Mucosa of stomach (tissue), 1 donor: ENCODE measurements around the gene CEP63.

Source experiments
- H3K27me3 ChIP-seq: one replicate; pipeline ENCODE4 v1.7.0; 2013; ENCODE audit warnings: mild to moderate bottlenecking, low read length; ENCODE audit not compliant: control insufficient read depth, insufficient read depth
- H3K36me3 ChIP-seq: one replicate; pipeline ENCODE4 v1.7.0; 2013; ENCODE audit warnings: low read length; ENCODE audit not compliant: control insufficient read depth, insufficient read depth
- H3K4me1 ChIP-seq: one replicate; pipeline ENCODE4 v1.7.0; 2013; ENCODE audit warnings: mild to moderate bottlenecking, low read length; ENCODE audit not compliant: control insufficient read depth, insufficient read depth
- H3K4me3 ChIP-seq: one replicate; pipeline ENCODE4 v1.7.0; 2013; ENCODE audit warnings: low read length
- H3K9ac ChIP-seq: one replicate; pipeline ENCODE4 v1.7.0; 2013; ENCODE audit warnings: mild to moderate bottlenecking, low read length, moderate library complexity
- H3K9me3 ChIP-seq: one replicate; pipeline ENCODE4 v1.7.0; 2013; ENCODE audit warnings: mild to moderate bottlenecking, low read length, moderate library complexity; ENCODE audit not compliant: control insufficient read depth
- donor health status: Pancreatic carcinoma.

Gene CEP63

DNA sequence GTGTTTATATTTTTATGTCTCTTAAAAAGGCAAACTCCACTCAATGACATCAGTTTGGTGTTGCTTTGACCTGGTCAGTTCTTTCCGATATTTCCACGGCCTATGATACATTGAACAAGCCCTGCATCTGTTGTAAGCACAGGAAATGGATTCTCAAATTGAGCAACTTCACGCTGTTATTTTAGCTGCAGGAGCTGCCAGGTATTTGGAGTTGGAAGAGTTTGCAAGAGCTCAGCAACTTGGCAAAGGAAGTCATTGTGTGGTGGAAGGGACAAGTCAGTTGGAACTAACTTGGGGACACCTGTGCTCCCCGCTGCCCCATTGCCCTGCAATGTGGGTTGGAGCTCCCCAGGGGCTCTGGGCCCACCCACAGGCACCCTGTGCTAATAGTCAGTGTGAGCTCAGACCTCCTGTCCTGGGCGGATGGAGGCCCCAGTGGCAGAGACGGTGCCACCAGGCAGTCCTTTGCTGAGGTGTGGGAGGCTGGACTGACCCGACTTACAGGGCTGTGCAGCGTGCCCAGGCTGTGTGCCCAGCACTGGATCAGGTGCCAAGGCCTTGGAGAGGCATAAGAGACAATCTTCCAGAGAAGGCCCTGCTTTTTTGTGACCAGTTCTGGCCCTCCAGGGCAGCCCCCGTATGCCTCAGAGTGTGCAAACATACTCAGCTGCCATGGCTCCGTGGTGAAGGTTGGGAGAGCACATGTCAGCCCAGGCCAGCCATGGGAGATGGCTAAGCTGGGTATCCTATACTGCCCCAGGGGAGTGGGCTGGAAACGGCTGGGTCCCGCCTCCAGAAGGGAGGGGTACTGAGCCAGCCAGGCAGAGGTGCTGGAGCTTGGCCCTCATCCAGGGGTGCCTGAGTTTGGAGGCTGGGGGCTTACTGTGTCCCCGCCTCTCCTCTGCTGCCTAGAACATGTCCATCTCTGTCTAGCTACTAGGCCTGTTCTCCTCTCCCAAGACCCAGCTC is 121.5 kb downstream of the CEP63 start:
- peaks cover 3% of the 10 kb centered on the region for H3K4me1 ChIP-seq
- H3K36me3 ChIP-seq: no peaks in the 10 kb centered on the region
- H3K27me3 ChIP-seq: no peaks in the 10 kb centered on the region
- no peak overlapping the region for H3K4me3 ChIP-seq
- no peaks in the 10 kb centered on the region for H3K9me3 ChIP-seq
- H3K9ac ChIP-seq: no peak overlapping the region

DNA sequence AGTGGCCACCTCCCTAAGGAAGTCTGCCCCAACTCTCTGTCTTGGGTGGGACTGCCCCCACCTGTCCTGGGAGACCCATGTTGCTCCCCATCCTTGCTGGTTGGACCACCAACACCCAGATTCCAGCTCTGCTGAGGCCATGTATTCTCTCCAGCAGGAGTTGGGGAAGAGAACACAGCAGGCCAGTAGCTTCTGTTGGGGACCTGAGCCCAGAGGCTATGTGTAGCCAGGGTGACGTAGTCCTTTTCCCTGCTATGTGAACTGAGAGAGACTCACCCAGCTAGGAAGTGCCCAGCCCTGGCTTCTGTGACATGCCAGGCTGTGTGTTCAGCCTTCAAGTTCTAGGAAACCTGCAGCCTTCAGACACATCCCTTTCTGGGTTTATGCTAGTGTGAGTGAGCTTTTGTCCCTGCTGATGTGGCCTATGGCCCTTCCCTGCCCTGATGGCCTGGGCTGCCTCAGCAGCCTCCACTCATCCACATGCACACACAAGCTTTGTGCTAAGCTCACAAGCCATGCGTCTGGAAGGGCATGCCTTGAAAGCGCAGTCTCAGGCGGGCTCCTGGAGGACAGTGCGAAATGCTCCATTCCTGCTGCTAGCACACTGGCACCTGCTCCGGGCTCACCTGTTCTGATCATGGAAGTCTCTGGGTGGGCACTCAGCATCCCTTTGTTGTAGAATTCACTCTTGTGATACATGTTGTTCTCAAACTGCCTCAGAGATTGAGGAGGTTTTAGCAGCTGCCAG is 122.3 kb downstream of the CEP63 start:
- H3K27me3 ChIP-seq: no peaks in the 10 kb centered on the region
- H3K4me1 ChIP-seq: peaks cover 3% of the 10 kb centered on the region
- H3K9ac ChIP-seq: no peak overlapping the region

DNA sequence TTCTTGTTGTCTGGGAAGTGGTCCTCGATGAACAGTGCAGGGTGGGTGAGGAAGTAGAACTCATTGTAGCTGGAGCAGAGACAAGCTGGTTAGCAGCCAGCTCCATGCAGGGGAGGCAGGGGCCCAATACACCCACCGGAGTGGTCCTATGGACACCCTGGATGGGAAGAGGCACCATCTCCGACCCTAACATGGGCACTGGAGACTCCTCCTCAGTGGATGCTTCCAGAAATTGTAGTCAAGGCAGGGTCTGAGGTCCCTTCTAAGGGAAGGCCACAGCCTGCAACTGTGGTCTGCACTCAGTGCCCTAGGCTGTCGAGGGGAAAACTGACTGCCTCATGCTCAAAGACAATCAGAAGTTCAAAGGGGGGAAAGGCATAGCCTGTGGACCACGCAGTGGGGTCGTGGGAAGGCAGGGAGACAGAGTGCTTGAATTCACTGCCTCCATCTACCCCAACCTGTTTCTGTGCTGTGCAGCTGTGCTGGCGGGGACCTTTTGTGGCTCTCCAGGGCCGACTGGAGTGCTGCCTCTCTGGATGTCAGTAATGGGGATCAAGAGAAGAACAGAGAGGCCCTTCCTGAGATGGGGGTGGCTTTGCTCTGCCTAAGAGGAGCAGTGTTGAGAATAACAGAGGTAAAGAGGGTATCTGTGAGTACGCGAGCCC is 123.0 kb downstream of the CEP63 start:
- no peaks in the 10 kb centered on the region for H3K36me3 ChIP-seq
- H3K27me3 ChIP-seq: no peaks in the 10 kb centered on the region
- H3K9me3 ChIP-seq: no peaks in the 10 kb centered on the region
- peaks cover 3% of the 10 kb centered on the region for H3K4me1 ChIP-seq
- no peak overlapping the region for H3K9ac ChIP-seq
- no peak overlapping the region for H3K4me3 ChIP-seq

More for the DNA sequence above, 122.3 kb downstream of the CEP63 start:
- Histone ChIP-seq H3K4me3 (no peak overlapping the region), H3K9me3 (no peaks in the 10 kb centered on the region), H3K36me3 (no peaks in the 10 kb centered on the region)

DNA sequence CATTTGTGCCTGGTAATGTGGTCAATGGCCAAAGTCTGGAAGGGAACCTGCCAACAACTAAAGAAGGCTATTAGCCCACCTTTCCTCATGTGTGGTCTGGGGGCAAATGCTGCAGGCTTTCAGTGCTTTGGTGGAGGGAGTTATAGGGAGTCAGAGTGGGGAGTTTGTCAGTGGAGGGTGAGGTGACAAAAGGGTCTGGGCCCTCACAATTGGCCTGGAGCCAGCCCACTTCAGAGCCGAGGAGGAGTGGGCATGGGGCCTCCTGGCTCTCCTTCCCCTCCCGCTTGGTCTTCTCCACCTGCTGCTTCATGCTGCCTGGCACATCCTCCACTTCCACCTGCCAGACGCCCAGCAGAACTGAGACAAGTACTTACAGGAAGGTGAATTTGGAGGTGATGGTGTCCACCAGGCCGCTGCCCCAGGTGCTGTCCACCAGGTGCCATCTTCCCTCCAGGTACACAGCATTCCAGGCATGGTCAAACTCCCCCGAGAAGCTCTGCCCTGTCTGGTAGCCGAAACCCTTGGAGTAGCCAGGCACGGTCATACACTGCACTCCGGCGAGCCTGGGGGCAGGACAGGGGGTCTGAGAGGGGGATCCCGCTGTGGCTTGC is 124.1 kb downstream of the CEP63 start:
- no peaks in the 10 kb centered on the region for H3K9me3 ChIP-seq
- H3K36me3 ChIP-seq: no peaks in the 10 kb centered on the region
- no peaks in the 10 kb centered on the region for H3K27me3 ChIP-seq
- peaks cover 3% of the 10 kb centered on the region for H3K4me1 ChIP-seq
- no peak overlapping the region for H3K9ac ChIP-seq
- H3K4me3 ChIP-seq: no peak overlapping the region

DNA sequence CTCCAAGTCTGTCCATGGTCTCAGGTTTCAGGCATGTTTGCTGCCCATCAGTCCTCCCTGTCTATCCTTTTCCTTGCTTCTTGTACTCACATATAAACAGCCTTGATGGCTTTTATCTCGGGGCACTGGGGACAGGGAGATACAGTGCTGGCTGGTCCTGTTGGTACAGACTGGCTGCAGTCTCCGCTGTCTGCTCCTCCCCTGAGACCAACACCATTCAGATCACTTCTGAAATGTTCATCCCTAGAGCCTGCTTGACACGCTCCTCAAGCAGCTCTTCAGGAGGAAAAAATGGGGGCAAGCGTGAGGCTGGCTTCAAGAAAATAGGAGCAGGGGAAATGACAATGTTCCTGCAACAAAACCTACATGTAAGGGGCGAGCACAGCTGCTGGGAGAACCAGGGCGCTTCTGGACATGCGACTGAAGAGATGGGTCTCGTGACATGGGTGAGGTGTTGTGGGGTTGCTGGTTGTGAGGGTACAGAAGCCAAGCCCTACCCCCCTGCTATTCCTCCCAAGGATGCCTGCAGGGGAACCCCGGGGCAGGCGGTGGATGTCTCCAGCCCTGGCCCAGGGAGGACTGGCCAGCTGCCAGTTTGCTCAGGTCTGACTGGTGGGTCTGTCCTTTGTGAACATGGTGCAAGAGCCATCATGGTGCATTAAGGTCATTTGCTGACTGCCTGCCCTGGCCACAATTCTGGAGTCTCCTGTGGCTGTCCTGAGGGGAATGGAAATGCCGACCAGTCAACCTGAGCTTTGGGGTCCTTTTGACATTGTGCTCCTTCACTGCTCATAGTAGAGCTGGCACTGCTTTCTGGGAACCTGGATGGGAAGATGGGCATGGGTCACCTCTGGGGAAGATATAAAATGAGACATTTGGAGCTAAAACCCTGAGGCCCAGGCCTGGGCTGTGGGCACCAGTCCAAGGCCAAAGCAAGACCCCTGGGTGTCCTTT is 124.9 kb downstream of the CEP63 start:
- no peak overlapping the region for H3K9ac ChIP-seq
- H3K4me1 ChIP-seq: peaks cover 3% of the 10 kb centered on the region
- H3K9me3 ChIP-seq: no peaks in the 10 kb centered on the region
- H3K27me3 ChIP-seq: no peaks in the 10 kb centered on the region
- H3K36me3 ChIP-seq: no peaks in the 10 kb centered on the region
- no peak overlapping the region for H3K4me3 ChIP-seq

DNA sequence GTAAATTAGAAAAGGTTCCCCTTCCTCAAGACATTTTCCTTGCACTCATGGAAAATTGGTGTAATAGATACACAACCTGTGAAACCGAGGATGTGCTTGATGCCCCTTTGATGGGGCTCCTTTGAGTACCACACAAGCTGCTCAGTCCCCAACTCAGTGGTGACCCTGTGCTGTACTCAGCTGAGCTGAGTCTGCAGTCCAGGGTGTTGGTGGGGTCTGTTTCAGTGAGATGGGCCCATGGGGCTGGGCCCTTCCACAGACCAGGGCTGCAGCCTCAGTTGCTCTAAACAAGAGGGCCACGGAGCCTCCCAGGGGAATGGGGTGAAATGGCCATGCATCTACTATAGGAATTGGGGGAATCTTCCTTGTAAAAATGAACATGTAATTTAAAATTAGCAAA is 125.7 kb downstream of the CEP63 start:
- peaks cover 3% of the 10 kb centered on the region for H3K4me1 ChIP-seq
- no peaks in the 10 kb centered on the region for H3K27me3 ChIP-seq
- no peaks in the 10 kb centered on the region for H3K9me3 ChIP-seq
- H3K9ac ChIP-seq: no peak overlapping the region
- no peaks in the 10 kb centered on the region for H3K36me3 ChIP-seq
- H3K4me3 ChIP-seq: no peak overlapping the region

DNA sequence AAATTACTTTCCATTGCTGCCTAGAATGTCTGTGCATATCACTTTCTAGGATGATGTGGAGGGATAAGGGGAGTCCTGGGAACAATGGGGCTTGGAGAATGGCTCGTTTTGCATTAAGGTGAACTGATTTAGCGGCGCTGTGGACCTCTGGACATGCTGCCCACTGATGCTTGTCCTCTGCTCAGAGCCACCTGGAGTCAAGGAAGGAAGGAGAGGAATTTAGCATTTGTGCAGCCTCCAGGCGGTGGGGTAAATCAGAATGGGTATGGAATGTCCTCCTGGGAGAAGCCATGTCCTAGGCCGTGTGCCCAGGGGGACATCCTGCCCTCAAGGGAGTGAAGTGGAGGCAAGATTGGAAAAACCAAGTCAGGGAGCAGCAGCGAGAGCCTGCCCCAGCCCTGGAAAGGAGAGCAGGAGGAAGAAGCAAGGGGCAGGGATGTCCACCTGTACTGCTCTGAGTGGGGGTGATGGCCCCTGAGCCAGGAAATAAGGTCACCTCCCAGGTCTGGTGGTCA is 127.2 kb downstream of the CEP63 start:
- Histone ChIP-seq H3K36me3 (no peaks in the 10 kb centered on the region), H3K4me1 (no peaks in the 10 kb centered on the region), H3K27me3 (no peaks in the 10 kb centered on the region), H3K9ac (no peak overlapping the region), H3K4me3 (no peak overlapping the region), H3K9me3 (no peaks in the 10 kb centered on the region)

DNA sequence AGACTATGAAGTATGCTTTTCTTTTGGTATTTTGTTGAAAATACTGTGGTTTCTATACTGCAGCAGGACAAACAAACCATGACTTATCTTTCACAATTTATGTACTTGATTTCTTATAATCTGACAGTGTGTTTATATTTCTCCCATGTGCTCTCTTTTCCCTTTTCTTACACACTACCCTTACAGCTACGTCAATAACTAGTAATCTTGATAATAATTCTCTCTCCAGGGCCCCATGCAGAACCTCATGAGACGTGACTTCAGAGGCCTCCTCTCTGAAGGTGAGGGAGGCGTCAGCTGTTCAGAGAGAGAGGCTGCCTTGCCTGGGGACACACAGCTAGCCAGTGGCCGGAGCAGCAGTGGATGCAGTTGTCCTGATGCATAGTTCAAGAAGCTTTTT is 129.1 kb downstream of the CEP63 start:
- H3K36me3 ChIP-seq: no peaks in the 10 kb centered on the region
- no peak overlapping the region for H3K9ac ChIP-seq
- no peaks in the 10 kb centered on the region for H3K27me3 ChIP-seq
- H3K9me3 ChIP-seq: no peaks in the 10 kb centered on the region
- H3K4me1 ChIP-seq: no peaks in the 10 kb centered on the region
- H3K4me3 ChIP-seq: no peak overlapping the region

DNA sequence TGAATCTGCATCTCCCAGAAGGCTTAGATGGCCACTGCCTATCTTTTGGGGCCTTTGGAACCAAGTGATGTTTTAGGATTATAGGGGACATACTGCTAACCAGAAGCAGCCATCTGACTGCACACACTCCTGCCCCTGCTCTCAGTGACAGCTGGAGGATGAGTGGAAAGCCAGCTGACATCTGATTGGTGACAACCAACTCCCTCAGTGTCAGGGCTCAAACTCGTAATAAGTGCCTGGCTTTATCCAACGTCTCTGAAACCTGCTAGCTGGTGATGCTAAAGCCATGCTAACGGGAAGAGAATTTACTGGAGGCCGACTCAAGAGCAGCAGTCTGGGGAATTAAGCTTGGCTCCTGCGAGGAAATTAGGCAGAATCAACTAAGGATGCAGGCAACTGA is 129.9 kb downstream of the CEP63 start:
- no peak overlapping the region for H3K4me3 ChIP-seq
- H3K36me3 ChIP-seq: no peaks in the 10 kb centered on the region
- H3K27me3 ChIP-seq: no peaks in the 10 kb centered on the region
- no peaks in the 10 kb centered on the region for H3K9me3 ChIP-seq
- H3K9ac ChIP-seq: no peak overlapping the region
- H3K4me1 ChIP-seq: no peaks in the 10 kb centered on the region

DNA sequence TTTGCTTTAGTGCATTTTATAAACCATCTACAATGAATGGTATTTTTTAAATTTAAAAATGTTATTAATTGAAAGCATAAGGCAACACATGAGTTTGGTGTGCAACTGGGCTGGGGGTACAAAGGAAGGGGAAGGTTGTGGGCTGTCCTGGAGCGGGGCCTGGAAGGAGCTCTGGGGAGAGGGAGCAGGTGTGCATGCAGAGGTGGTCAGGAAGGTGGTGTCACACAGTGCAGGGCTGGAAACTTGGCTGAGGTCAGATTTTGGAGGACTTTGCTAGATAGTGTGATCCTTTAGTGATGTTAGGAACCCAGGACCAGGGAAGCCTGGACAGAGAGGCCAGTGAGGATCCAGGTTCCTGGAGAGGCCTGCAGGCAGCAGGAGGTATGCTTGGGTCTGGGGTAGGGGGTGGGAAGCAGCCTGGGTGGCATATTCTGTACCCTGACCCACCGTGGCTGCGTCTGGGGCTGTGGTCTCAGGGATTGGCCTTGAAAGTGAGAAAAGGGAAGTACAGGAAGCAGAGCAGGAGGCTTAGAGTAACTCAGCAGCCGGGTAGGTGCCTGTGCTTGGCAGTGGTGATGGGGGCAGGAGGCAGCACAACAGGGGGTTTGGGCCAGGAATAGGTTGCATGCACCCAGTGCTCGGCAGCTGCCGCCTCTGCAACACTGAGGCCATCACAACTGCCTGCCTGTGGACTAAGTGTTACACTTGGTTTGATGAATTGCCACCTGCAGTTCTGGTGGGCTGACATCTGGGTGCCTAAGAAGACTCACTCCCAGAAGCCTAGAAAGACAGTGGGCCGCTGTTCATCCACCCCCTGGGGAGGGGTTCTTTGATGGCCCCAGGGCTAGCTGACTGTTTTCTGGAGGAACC is 132.0 kb downstream of the CEP63 start:
- no peaks in the 10 kb centered on the region for H3K4me1 ChIP-seq
- no peaks in the 10 kb centered on the region for H3K27me3 ChIP-seq
- no peaks in the 10 kb centered on the region for H3K9me3 ChIP-seq
- H3K36me3 ChIP-seq: no peaks in the 10 kb centered on the region
- no peak overlapping the region for H3K4me3 ChIP-seq
- no peak overlapping the region for H3K9ac ChIP-seq
